Activated naive CD4-positive, alpha-beta T cell treated with anti-CD3 and anti-CD28 coated beads, Interleukin-2, amount 50 U/mL, for 24 hours (primary cell): ENCODE results near the gene DAZAP1.
A peak's percentile ranks its signal among the peaks of the same experiment; 100 is the strongest.
"Not testable (repeated sequence)": the region's sequence is repeated elsewhere in the genome, so short reads cannot be mapped to it uniquely, and the experiment has no call there.

ENCODE experiments used
- H3K27ac Mint-ChIP-seq: one replicate; pipeline ENCODE4 v1.8.0; 2021; ENCODE audit warnings: mild to moderate bottlenecking, mixed read lengths
- H3K27me3 Mint-ChIP-seq: one replicate; pipeline ENCODE4 v1.8.0; 2021; ENCODE audit warnings: mixed read lengths
- H3K36me3 Mint-ChIP-seq: one replicate; pipeline ENCODE4 v1.8.0; 2021; ENCODE audit warnings: mixed read lengths
- H3K4me1 Mint-ChIP-seq: one replicate; pipeline ENCODE4 v1.8.0; 2021; ENCODE audit warnings: mixed read lengths
- H3K4me3 Mint-ChIP-seq: one replicate; pipeline ENCODE4 v1.8.0; 2021; ENCODE audit warnings: mild to moderate bottlenecking, mixed read lengths
- H3K9me3 Mint-ChIP-seq: one replicate; pipeline ENCODE4 v1.8.0; 2021; ENCODE audit warnings: mixed read lengths

Gene DAZAP1

DNA sequence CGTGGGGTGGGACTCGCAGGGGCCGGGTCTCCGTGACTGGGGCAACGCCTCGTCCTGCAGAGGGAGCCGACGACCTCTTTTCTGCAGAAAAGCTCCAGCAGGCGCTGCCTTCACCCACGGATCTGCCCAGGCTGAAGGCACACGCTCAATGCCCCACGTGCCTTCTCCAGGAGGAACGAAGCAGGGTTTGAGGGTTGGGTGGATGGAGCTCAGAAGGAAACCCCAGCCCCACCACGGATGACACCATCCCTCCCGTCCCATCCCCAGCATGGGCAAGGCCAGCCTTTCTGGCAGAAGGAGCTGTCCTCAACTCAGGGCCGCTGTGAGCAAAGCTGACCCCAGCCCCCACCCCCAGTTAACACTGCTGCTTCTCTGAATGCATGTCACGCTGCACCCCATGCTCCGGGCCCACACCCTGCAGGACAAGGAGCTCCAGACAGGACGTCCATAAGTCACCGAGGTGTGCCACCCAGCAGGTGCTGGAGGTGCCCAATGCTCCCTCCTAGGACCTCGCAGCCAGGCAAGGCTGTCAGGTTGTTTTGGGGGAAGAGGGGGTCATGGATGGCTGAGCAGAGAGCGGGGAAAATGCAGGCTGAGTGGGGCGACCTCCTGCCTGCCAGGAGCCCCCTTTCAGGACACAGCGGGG lies 64.3 kb downstream of the DAZAP1 start:
- Mint-ChIP-seq H3K36me3 (no peaks in the 10 kb centered on the region), H3K9me3 (no peaks in the 10 kb centered on the region), H3K4me3 (peak overlapping the region; percentile 62), H3K4me1 (peaks cover 10% of the 10 kb centered on the region), H3K27ac (no peak overlapping the region), H3K27me3 (peaks cover 1% of the 10 kb centered on the region)

DNA sequence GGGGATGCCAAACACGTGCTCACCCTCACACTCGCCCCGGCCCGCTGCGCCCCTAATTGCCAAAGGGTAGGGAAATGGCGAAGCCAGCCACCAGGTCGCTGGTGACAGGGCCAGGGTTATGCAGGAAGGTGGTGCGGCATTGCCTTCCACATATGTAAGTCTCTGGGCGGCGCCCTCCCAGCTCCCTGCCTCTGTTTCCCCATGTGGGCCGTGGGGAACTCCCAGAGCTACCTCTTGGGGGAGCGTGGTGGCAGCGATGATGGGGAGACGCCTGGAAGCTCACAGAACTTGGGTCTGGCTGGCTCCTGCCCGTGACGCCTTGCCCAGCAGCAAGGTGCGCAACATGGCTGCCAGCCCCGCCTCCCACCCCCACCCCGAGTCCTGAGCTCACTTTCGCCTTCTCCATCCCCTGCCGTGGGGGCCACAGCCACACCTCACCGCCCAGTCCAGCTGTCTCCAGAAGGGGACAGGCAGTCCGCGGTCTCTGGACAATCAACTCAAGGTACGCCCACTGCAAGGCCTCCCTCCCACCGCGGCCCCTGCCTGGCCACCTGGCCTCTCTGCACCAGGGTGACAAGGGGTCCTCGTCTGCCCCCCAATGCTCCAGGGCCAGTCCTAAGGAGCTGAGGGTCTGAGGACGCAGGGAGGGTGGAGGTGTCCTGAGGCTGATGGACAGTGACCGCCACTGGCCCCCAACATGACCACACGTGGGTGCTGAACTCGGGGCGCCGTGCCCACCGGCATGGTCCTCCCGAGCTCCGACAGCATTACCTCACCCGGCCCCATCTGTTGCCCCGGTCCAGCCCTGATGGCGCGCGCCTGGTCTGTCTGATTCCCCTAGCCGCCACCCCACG lies 65.1 kb downstream of the DAZAP1 start:
- Mint-ChIP-seq H3K27me3 (no peaks in the 10 kb centered on the region), H3K36me3 (no peaks in the 10 kb centered on the region), H3K27ac (no peak overlapping the region), H3K4me1 (peaks cover 17% of the 10 kb centered on the region), H3K9me3 (no peaks in the 10 kb centered on the region), H3K4me3 (no peak overlapping the region)

DNA sequence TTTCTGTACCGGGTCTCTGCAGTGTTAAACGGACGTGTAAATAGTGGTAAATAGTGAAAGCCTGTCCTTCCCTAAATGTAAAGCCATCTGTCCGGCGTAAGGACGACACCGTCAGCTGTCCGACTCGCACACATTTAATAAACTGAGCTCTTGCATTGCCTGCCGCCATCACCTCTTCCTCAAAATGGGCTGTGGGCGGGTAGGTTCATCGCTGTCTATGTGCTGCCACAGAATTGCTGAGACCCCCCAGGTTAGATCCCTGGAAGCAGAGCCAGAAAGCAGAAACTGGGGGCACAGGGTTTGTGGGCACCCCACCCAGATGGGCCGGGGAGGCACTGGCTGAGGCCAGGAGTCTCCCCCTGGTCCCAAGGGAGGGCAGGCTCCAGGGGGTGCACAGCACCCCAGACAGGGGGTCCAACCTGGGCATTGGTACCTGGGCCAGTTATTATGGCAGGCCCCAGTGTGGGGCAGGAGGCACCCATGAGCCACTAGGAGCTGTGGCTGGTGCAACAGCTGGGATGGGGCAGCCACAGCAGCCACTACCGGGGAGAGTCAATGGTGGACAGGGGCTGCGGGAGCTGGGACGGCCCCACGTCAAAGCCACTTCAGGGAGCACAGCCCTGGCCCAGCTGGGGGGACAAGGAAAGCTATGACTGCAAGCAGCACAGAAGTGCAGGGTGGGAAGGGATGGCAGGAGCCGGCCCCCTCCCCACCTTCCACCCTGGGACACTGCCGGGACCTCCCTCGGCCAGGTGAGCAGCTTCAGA lies 65.9 kb downstream of the DAZAP1 start:
- Mint-ChIP-seq H3K27ac (no peak overlapping the region), H3K36me3 (no peaks in the 10 kb centered on the region), H3K9me3 (no peaks in the 10 kb centered on the region), H3K27me3 (no peaks in the 10 kb centered on the region), H3K4me3 (no peak overlapping the region), H3K4me1 (peaks cover 18% of the 10 kb centered on the region)

DNA sequence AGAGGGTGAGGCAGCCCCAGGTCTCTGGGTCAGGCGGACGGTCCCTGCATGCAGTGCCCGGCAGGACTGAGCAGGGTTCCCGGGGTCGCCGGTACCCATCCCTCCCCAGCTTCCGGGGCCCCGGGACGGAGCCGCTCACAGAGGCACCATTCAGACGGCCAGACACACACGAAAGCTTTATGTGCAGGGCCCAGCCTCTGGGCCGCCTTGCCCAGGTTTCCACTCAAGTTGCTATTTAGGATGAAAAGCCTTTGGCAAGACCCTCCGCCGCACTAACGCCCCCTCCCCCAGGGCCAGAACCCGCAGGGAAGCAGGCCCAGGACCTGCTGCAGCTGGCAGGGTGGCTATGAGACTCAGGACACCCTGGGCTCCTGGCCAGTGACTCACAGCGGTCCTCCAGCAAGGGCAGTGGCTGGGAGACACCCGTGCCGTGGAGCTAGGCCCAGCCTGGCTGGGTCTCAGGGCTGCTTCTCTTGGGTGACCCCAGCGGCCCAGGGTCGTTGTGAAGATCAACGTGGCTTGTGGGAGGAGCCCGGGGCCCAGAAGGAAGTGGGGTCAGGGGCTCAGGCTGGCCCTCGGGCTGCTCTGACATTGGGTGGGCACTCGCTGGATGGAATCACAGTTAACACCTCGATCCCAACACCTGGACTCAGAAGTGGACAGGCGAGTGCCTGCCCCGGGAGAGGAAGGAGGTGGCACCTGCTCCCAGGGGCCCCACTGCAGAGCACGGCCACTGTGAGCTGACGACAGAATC lies 66.8 kb downstream of the DAZAP1 start:
- no peak overlapping the region for H3K4me3 Mint-ChIP-seq
- H3K27ac Mint-ChIP-seq, result no peak overlapping the region
- no peaks in the 10 kb centered on the region for H3K9me3 Mint-ChIP-seq
- peaks cover 2% of the 10 kb centered on the region for H3K36me3 Mint-ChIP-seq
- H3K4me1 Mint-ChIP-seq, result peaks cover 21% of the 10 kb centered on the region
- H3K27me3 Mint-ChIP-seq, result no peaks in the 10 kb centered on the region

DNA sequence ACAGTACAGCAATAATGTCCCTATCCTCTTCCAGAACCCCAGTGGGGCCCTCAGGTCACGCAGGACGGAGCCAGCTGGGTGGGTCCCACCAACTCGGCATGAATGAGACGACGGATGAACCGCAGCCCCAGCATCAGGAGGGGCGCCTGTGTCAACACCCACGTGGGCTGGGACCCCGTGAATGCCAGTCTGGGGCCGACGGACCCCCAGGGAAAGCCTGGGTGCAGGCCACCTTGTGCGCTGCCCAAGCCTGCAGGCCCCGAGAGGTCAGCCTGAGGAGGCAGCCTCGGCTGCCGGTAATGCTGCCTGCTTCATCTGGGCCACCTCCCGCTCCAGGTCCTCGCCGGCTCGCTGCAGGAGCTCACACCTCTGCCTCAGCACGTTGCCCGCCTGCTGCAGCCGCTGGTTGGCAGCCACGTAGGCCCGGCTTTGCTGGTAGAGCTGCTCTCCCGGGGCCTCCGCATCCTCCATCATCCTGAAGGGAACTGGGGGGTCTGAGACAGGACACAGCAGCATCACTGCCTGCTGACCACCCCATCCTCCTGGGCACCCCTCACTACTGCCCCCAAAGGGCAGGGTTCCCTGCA lies 67.5 kb downstream of the DAZAP1 start:
- Mint-ChIP-seq H3K36me3 (peaks cover 2% of the 10 kb centered on the region), H3K4me3 (no peak overlapping the region), H3K9me3 (no peaks in the 10 kb centered on the region), H3K27ac (no peak overlapping the region), H3K4me1 (peaks cover 23% of the 10 kb centered on the region), H3K27me3 (no peaks in the 10 kb centered on the region)

DNA sequence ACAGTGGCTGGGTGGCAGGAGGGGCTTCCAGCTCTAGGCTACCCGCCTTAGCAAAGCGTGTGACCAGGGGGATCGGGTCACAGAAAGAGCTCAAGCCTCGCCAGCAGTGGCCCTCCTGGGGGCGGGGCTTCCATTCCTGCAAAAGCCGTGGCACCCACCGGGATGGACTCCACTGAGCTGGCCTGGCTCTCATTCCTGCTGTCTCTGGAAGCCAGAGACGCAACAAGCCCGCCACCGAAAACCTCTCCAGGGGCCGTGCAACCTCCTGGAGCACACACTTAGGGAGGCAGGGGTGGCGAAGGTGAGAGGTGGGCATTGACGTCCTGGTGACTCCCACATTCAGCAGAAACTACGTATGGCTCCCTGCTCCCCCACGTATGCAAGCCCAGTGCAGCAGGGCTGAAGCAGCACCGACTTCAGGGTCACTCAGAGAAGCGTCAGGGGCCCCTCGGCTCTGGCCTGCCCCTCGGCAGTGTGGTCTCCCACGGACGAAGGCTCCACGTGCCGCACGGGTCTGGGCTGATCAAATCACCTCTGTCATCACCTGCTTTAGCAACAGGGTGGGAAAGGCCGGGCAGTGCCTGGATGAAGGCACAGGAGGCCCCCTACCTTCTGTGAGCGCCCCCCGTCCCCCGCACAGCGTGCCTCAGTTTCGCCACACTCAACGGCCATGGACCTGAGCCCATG lies 68.5 kb downstream of the DAZAP1 start:
- Mint-ChIP-seq H3K27me3 (no peaks in the 10 kb centered on the region), H3K4me3 (no peak overlapping the region), H3K4me1 (peaks cover 27% of the 10 kb centered on the region), H3K27ac (no peak overlapping the region), H3K36me3 (peaks cover 2% of the 10 kb centered on the region), H3K9me3 (no peaks in the 10 kb centered on the region)

DNA sequence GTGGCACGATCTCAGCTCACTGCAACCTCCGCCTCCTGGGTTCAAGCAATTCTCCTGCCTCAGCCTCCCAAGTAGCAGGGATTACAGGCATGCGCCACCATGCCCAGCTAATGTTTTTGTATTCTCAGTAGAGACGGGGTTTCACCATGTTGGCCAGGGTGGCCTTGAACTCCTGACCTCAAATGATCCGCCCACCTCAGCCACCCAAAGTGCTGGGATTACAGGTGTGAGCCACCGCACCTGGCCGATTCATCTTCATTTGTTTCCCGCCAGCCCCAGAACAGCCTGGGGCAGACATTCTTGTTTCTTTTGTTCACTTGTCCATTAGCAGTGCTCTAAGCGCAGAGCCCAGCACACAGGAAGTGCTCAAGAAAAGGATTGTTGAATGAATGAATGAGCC lies 69.7 kb downstream of the DAZAP1 start:
- not testable (repeated sequence) for H3K27ac Mint-ChIP-seq, H3K27me3 Mint-ChIP-seq, H3K36me3 Mint-ChIP-seq, H3K9me3 Mint-ChIP-seq
- Mint-ChIP-seq H3K4me1 (peaks cover 24% of the 10 kb centered on the region), H3K4me3 (peak overlapping the region; percentile 48)

DNA sequence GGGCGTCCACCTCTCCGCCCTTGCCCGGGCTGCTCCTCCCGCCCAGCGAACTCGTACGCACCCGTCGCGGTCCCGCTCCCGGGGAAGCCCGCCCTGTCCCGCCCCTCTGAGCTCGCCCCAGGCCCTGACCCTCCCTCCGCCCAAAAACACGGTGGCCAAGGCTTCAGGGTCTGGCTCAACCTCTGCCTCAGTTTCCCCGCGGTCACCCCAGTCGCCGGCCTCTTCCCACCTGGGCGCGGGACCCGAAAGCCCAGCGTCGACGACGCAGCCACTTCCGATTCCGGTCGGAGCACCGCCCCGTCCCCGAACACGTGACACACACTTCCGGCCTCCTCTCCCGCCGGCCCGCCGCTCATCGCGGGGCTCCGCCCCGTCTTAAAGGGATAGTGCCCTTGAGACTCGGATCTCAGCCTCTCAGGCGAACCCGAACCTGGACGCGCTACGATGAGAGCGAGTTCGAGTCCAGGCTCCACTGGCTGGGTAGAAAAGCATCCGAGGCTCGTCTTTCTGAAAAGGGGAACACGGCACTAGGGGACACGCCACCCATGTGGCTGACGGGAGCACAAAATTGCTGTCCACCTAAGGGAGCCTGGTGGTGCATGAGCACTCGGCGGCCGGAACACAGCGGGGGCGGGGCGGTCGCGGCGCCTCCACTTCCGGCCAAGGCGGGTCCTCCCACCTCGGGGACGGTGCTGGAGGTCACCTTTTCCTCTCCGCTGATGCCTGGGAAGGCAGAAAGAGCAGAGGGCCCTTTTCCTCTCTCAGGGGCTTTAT lies 71.7 kb downstream of the DAZAP1 start, which contains the start of gene C19orf25:
Gene C19orf25 (minus strand): TSS at position 282 of the 774 bp plus-strand sequence. CDS start 312 bp downstream, outside the sequence.
- Mint-ChIP-seq H3K27me3 (no peaks in the 10 kb centered on the region), H3K9me3 (no peaks in the 10 kb centered on the region), H3K4me1 (peaks cover 17% of the 10 kb centered on the region), H3K36me3 (peaks cover 2% of the 10 kb centered on the region), H3K27ac (peak within 1 kb of the TSS; percentile 99), H3K4me3 (peak within 1 kb of the TSS; percentile 99)

DNA sequence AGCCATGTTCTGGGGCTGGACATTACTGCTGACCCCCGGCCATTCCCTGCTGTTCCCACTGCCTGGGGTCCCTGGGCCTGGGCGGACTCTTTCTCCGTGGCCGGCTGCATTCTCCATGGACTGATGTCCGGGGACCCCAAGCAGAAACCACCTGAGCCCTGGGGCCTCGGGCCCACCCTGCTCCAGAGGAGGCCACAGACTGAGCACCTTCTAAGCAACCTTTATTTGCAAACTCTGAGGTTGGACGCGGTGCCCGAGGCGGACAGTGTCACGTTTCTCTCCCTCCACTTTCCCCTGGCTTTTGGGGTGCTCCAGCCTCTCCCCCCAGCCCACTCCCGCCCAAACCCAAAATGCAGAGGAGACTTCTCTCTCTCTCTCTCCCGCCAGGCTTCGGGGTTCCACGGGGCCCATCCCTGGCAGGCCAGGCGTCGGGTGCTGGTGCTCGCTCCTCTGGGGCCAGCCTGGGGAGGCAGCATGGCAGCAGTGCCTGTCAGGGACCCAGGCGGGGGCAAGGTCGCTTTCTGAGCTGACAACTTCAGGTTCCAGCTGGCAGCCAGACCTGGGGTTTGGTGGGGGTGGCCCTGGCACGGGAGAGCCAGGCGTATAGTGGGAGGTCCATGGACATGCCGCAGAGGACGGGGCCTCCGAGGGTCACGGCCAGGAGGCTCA lies 74.0 kb downstream of the DAZAP1 start:
- peaks cover 2% of the 10 kb centered on the region for H3K36me3 Mint-ChIP-seq

DNA sequence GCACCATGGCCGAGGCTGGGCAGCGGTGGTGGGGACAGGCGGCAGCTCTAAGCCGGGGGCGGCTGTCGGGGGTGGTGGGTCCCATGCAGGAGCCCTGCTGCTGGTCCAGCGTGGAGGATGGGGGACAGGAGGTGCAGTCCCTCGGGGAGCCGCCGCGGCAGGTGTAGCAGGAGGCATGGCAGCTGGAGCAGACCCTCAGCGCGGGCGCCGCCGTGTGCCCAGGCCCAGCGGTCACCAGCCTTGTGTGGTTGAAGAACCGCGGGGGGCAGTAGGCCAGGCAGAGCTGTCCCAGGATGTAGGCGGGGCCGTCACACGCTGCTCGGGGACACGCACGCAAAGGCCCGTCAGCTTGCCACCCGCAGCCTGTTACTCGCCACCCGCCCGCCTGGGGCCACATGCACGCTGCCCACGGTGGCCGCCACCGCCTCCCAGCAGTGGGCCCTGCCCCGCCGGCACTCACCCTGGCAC lies 74.5 kb downstream of the DAZAP1 start:
- Mint-ChIP-seq H3K4me3 (no peak overlapping the region), H3K36me3 (peaks cover 2% of the 10 kb centered on the region), H3K9me3 (no peaks in the 10 kb centered on the region), H3K27me3 (no peaks in the 10 kb centered on the region), H3K27ac (no peak overlapping the region), H3K4me1 (peaks cover 16% of the 10 kb centered on the region)

More for the DNA sequence above, 74.0 kb downstream of the DAZAP1 start:
- Mint-ChIP-seq H3K9me3 (no peaks in the 10 kb centered on the region), H3K4me3 (no peak overlapping the region), H3K4me1 (peaks cover 17% of the 10 kb centered on the region), H3K27me3 (no peaks in the 10 kb centered on the region), H3K27ac (peak overlapping the region; percentile 68)

DNA sequence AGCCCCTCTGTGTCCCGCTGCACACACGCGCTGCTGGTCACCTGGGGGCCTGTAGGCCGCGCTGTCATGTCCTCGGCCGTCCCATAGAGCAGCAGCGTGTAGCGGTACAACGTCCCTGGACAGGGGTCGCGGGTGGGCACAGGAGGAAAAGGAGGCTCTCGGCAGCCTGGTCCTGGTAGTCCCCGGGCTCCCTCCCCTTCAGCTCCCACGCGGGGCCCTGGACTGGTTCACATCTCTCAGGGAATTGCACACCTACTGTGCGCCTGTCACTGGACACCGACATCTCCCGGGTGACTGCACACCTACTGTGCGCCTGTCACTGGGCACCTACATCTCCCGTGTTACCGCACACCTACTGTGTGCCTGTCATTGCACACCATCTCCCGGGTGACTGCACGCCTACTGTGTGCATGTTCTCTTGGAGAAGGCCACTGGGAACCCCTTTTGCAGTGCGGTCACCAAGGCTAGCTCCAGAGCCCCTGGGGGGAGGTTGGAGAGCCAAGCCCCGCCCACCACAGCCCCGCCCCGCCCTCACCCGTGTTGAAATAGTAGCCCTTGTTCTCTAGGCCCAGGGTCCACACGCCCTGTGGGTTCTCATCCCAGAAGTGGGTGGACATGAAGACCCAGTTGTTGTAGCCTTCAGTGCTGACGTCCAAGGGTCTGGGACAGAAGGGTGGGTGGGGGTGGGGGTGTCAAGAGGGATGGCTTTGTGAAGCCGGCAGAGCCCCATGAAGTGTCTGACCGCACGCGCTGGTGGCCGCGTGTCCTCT lies 75.2 kb downstream of the DAZAP1 start:
- H3K9me3 Mint-ChIP-seq, result no peaks in the 10 kb centered on the region
- no peak overlapping the region for H3K27ac Mint-ChIP-seq
- peaks cover 10% of the 10 kb centered on the region for H3K4me1 Mint-ChIP-seq
- H3K27me3 Mint-ChIP-seq, result no peaks in the 10 kb centered on the region
- peaks cover 2% of the 10 kb centered on the region for H3K36me3 Mint-ChIP-seq
- no peak overlapping the region for H3K4me3 Mint-ChIP-seq

DNA sequence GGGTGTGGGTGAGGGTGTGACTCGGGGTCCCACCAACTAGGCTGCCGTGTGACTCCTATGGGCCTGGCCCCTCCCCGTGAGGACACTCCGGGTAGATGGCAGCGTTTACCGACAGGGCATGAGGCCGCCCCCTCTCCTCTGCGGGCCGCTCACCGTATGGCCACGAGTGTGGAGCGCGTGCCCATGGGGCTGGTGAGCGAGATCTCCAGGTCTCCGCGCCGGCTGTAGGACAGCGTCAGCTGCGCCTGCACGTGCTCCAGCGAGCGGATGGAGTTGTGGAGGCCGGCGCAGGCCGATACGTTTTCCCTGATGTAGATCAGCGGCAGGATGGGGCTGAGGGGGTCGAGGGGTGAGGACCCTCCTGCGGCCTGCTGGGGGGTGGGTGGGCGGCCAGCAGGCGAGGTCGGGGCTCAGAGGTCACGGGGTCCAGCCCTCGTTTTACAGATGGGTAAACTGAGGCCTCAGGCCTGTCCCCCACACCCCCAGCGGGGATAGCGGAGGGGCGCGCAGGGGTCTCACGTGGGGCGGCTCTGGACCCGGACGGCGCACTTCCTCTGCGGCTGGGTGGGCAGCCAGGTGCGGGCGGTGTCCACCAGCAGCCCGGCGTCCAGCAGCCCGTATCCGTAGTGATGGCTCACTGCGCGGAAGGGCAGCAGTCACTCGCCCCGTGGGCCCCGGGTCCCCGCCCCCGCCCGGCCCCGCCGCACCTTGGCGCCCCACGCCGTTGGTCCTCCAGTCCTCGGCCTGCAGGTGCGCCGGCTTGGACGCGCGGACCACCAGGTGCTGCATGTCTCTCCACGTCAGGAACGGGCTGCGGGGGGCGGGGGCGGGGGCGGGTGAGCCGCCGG lies 76.0 kb downstream of the DAZAP1 start:
- no peak overlapping the region for H3K4me3 Mint-ChIP-seq
- H3K27ac Mint-ChIP-seq, result no peak overlapping the region
- peaks cover 9% of the 10 kb centered on the region for H3K4me1 Mint-ChIP-seq

More for the DNA sequence above, 76.0 kb downstream of the DAZAP1 start:
- H3K27me3 Mint-ChIP-seq, result no peaks in the 10 kb centered on the region
- no peaks in the 10 kb centered on the region for H3K9me3 Mint-ChIP-seq
- H3K36me3 Mint-ChIP-seq, result peaks cover 2% of the 10 kb centered on the region
